Daoy (cell line): ENCODE data around the gene ANXA8. TPM values are rescaled to one million over a fixed set of nuclear protein-coding genes. Genes with fewer than 3 reads are reported as not detected.

ENCODE experiments used
- DNase-seq: peaks from one replicate; pipeline ENCODE4 v3.0.0-alpha.2; 2015; ENCODE audit warnings: low read depth
- total RNA-seq: library from RNA; depleted of rRNA; stranded (reverse); fragments of >200 nt; shearing (Covaris generic); gene quantifications from 2 replicates; pipeline ENCODE4 v1.2.3, GENCODE V29; 2014

The ANXA8 gene
- total RNA-seq, 1 experiment from 2014 or later = 10.1 TPM

- no peak for DNase-seq
Measured at GRCh38 chr10:47449102-47449978, 34.6 kb downstream of the ANXA8 start.

- DNase-seq = no peak
Measured at GRCh38 chr10:47447705-47448104, 36.2 kb downstream of the ANXA8 start.

- DNase-seq = no peak
Measured at GRCh38 chr10:47447209-47447608, 36.7 kb downstream of the ANXA8 start.

- DNase-seq = no peak
Measured at GRCh38 chr10:47445720-47446119, 38.2 kb downstream of the ANXA8 start.

- no peak for DNase-seq
Measured at GRCh38 chr10:47444047-47444446, 39.9 kb downstream of the ANXA8 start.

GRCh38 chr10:47443145-47443544 lies 40.8 kb downstream of the ANXA8 start:
- DNase-seq = no peak

GRCh38 chr10:47442351-47442750 lies 41.6 kb downstream of the ANXA8 start:
- DNase-seq = no peak

GRCh38 chr10:47441938-47442337 lies 42.0 kb downstream of the ANXA8 start:
- no peak for DNase-seq

GRCh38 chr10:47440207-47440606 lies 43.7 kb downstream of the ANXA8 start:
- DNase-seq = no peak

- peak; percentile 42 for DNase-seq
Measured at GRCh38 chr10:47438857-47439474, 44.9 kb downstream of the ANXA8 start.

- no peak for DNase-seq
Measured at GRCh38 chr10:47435081-47435480, 48.8 kb downstream of the ANXA8 start.

- DNase-seq = no peak
Measured at GRCh38 chr10:47425813-47426419, 58.0 kb downstream of the ANXA8 start.

- DNase-seq = no peak
Measured at GRCh38 chr10:47424231-47424630, 59.7 kb downstream of the ANXA8 start.

- no peak for DNase-seq
Measured at GRCh38 chr10:47423476-47423875, 60.4 kb downstream of the ANXA8 start.

GRCh38 chr10:47421057-47421952 lies 62.6 kb downstream of the ANXA8 start:
- DNase-seq = peak; percentile 85

- no peak for DNase-seq
Measured at GRCh38 chr10:47420305-47421056, 63.4 kb downstream of the ANXA8 start.

GRCh38 chr10:47419421-47419820 lies 64.5 kb downstream of the ANXA8 start:
- DNase-seq = no peak

- DNase-seq = no peak
Measured at GRCh38 chr10:47418966-47419365, 64.9 kb downstream of the ANXA8 start.

GRCh38 chr10:47418321-47418720 lies 65.6 kb downstream of the ANXA8 start:
- DNase-seq = no peak
